Neural progenitor cell (in vitro differentiated cells): ENCODE results near the gene ZFPM1.

Experiments
- EZH2 ChIP-seq: fragments of 200-600 bp; sonication (generic); IDR thresholded peaks from 2 replicates; pipeline ENCODE4 v1.6.1; 2017; ENCODE audit warnings: antibody characterized with exemption, mild to moderate bottlenecking, moderate library complexity
- TF ChIP-seq, protein P1 (sequence below): fragments of 200-600 bp; sonication (generic); IDR thresholded peaks from 2 replicates; pipeline ENCODE4 v1.5.1; 2017; ENCODE audit warnings: antibody characterized with exemption, mild to moderate bottlenecking

DNA sequence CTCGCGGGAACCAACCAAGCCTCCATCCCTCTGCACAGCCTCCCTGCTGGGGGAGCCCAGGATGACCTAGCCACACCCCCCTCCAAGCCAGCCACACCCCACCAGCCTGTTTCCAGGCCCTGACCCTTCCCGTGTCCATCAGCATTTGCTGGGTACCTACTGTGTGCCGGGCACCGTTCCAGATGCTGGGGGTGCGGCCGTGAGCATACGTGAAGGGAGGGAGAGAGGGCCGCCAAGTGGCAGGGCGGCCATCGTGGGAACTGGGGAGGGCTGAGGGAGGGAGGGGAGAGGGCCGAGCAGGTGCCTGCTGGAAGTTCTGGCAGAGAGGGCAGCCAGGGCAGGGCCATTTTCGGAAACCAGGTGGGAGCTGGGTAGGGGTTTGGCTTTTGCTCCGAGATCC lies 23.1 kb downstream of the ZFPM1 start:
- TF ChIP-seq, protein P1, sequence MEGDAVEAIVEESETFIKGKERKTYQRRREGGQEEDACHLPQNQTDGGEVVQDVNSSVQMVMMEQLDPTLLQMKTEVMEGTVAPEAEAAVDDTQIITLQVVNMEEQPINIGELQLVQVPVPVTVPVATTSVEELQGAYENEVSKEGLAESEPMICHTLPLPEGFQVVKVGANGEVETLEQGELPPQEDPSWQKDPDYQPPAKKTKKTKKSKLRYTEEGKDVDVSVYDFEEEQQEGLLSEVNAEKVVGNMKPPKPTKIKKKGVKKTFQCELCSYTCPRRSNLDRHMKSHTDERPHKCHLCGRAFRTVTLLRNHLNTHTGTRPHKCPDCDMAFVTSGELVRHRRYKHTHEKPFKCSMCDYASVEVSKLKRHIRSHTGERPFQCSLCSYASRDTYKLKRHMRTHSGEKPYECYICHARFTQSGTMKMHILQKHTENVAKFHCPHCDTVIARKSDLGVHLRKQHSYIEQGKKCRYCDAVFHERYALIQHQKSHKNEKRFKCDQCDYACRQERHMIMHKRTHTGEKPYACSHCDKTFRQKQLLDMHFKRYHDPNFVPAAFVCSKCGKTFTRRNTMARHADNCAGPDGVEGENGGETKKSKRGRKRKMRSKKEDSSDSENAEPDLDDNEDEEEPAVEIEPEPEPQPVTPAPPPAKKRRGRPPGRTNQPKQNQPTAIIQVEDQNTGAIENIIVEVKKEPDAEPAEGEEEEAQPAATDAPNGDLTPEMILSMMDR = no peak
- no peak for TF ChIP-seq EZH2
